Measurements from ENCODE around the gene VIPR2.

DNA sequence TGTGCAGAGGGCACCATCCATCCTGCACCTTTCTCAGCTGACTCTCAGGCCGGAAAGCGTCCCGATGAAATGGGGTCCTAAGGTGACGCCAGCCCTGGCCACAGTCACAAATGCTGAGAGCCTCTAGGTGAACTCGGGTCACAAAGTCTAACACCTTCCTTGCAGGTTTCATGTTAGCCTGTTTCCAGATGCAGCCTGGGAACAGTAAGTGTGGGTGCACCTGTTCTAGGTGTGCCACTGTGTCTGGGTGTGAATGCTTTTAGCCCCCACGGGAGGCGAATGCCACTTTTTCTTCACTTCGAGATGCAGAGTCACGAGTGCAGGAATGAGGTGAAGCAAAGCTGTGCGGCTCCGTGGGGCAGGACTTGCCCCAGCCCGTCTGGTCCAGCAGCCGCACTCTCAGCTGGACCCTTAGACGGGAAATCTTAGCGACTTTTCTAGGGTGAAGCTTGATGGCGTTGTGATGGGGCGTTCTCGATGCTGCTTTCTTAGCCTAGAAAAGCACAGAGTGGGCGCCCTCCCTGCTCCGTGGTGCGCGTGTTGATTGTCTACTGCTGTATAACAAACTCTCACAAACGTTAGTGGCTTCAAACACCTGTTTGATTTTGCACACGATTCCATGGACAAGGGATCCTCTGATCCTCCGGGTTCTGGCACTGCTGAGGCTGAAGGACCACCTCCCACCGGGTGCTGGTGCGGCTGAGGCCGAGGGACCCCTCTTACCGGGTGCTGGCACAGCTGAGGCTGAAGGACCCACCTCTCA, 13.6 kb upstream of the VIPR2 start:
- TF ChIP-seq, protein P1, sequence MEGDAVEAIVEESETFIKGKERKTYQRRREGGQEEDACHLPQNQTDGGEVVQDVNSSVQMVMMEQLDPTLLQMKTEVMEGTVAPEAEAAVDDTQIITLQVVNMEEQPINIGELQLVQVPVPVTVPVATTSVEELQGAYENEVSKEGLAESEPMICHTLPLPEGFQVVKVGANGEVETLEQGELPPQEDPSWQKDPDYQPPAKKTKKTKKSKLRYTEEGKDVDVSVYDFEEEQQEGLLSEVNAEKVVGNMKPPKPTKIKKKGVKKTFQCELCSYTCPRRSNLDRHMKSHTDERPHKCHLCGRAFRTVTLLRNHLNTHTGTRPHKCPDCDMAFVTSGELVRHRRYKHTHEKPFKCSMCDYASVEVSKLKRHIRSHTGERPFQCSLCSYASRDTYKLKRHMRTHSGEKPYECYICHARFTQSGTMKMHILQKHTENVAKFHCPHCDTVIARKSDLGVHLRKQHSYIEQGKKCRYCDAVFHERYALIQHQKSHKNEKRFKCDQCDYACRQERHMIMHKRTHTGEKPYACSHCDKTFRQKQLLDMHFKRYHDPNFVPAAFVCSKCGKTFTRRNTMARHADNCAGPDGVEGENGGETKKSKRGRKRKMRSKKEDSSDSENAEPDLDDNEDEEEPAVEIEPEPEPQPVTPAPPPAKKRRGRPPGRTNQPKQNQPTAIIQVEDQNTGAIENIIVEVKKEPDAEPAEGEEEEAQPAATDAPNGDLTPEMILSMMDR (IDR thresholded peaks at IDR 0.05) = no peak
- TF ChIP-seq POLR2AphosphoS5 (IDR thresholded peaks at IDR 0.05) (no peak), POLR2A (IDR thresholded peaks at IDR 0.05) (no peak), EP300 (IDR thresholded peaks at IDR 0.05; ENCODE audit: low read depth) (no peak)
